PFSK-1 (cell line): ENCODE measurements around the gene YTHDC1.

Experiments
- FOXP2 ChIP-seq: optimal IDR thresholded peaks from 2 replicates; pipeline ENCODE3; 2011; ENCODE audit warnings: borderline replicate concordance, control low read depth, inconsistent platforms; ENCODE audit not compliant: insufficient read depth; ENCODE audit errors: extremely low read length, extremely low read depth
- POLR2AphosphoS5 ChIP-seq: IDR thresholded peaks from 2 replicates; pipeline ENCODE4 v1.6.1; 2012; ENCODE audit warnings: low read depth, mild to moderate bottlenecking, control low read depth, low read length, moderate library complexity
- REST ChIP-seq, 2 experiments: IDR thresholded peaks; 2 replicates each; pipeline versions ENCODE4 v1.6.1 to v1.8.0; 2011 to 2012; ENCODE audit warnings: low read depth in 2 of 2, low read length in 2 of 2, control low read depth in 1 of 2, inconsistent platforms in 1 of 2, mild to moderate bottlenecking in 1 of 2, moderate library complexity in 1 of 2; ENCODE audit not compliant: insufficient read depth in 1 of 2
- SIN3A ChIP-seq: IDR thresholded peaks from 2 replicates; pipeline ENCODE4 v1.6.1; 2012; ENCODE audit warnings: mild to moderate bottlenecking, low read length, moderate library complexity, borderline replicate concordance; ENCODE audit not compliant: insufficient read depth
- TAF1 ChIP-seq: IDR thresholded peaks from 2 replicates; pipeline ENCODE4 v1.6.1; 2012; ENCODE audit warnings: low read length, control low read depth, borderline replicate concordance; ENCODE audit not compliant: insufficient read depth

Gene YTHDC1

DNA sequence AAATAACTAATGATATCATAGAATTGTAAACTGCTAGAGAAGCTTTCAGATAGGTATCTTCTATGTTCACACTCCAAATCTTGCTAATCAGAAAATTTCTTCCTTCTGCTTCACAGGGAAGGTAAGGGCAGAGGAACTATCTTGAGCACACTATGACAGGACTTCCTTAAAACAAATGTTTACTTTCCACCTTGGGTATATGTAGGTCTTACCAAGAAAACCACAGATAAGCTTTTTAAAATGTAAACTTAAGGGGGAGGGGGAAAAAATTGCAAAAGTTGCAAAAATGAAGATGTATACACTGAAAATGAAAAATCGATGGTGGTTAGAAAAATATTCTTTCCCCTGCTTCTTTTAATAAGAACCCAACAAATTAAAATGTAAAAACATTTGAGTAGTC is 30.9 kb downstream of the YTHDC1 start:
- TF ChIP-seq REST (IDR thresholded peaks at IDR 0.05; ENCODE audit: insufficient read depth in 1 of 2, low read depth in 2 of 2, low read length in 2 of 2), result no peak
- no peak for TF ChIP-seq SIN3A
- TF ChIP-seq POLR2AphosphoS5, result no peak
- no peak for TF ChIP-seq TAF1
- no peak for TF ChIP-seq FOXP2

GRCh38 chr4:68316193-68316969 is 33.5 kb downstream of the YTHDC1 start:
- TF ChIP-seq POLR2AphosphoS5 (no peak), TAF1 (no peak), SIN3A (no peak), REST (IDR thresholded peaks at IDR 0.05; ENCODE audit: insufficient read depth in 1 of 2, low read depth in 2 of 2, low read length in 2 of 2) (no peak), FOXP2 (no peak)

DNA sequence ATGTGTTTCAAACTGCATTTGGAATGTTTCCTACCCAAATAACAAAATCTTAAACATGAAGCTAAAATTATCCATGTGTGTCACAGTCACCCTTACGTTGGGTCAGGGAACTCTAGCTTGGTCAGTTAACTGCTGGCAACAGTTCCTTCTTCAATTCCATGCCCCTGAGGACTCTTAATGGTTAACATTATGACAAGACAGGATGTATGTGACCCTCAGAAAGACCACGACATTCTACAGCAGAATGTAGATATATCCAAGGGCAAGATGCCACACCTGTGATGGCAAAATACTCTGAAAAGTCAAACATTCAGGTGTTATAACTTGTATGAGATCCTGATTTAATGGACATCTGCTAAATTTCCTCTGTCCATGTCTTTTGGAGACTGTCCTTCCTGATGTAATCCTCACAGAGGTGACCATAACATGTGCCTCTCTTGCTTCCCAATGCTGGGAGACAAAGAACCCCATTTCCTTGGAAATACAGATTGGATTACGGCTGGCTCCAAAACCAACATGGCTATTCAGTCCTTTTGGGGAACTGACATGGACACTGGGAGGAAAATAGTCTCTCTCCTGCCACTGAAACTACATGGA is 39.1 kb downstream of the YTHDC1 start:
- TF ChIP-seq FOXP2 (no peak), POLR2AphosphoS5 (no peak), TAF1 (no peak), REST (IDR thresholded peaks at IDR 0.05; ENCODE audit: insufficient read depth in 1 of 2, low read depth in 2 of 2, low read length in 2 of 2) (no peak), SIN3A (no peak)

GRCh38 chr4:68304731-68305130 is 45.2 kb downstream of the YTHDC1 start:
- no peak for TF ChIP-seq TAF1
- TF ChIP-seq REST (IDR thresholded peaks at IDR 0.05; ENCODE audit: insufficient read depth in 1 of 2, low read depth in 2 of 2, low read length in 2 of 2), result peak; percentile 62 to 90; a peak in 3 of 4 replicates
